ENCODE data around the gene EXD2.

Gene EXD2

GRCh38 chr14:69246331-69246730 lies 55.0 kb downstream of the EXD2 start:
- no peak for DNase-seq (ENCODE audit: low read depth in 2 of 2, low spot score in 1 of 2)

GRCh38 chr14:69247676-69248440 lies 56.6 kb downstream of the EXD2 start:
- DNase-seq (ENCODE audit: low read depth in 2 of 2, low spot score in 1 of 2), result no peak

- DNase-seq (ENCODE audit: low read depth in 2 of 2, low spot score in 1 of 2), result no peak
These were observed 58.3 kb downstream of the EXD2 start for GRCh38 chr14:69249603-69250002.

- no peak for DNase-seq (ENCODE audit: low read depth in 2 of 2, low spot score in 1 of 2)
These were observed 61.6 kb downstream of the EXD2 start for GRCh38 chr14:69252851-69253250.

GRCh38 chr14:69259168-69259526 lies 67.8 kb downstream of the EXD2 start:
- DNase-seq (ENCODE audit: low read depth in 2 of 2, low spot score in 1 of 2), result no peak

GRCh38 chr14:69259527-69260189 lies 68.4 kb downstream of the EXD2 start, which contains the start of gene GALNT16:
Gene GALNT16, plus strand, starts transcription at chr14:69260158. Its CDS starts 133 bp downstream, at chr14:69260291.
- DNase-seq (ENCODE audit: low read depth in 2 of 2, low spot score in 1 of 2), result no peak

GRCh38 chr14:69260190-69260860 lies 69.0 kb downstream of the EXD2 start:
- DNase-seq (ENCODE audit: low read depth in 2 of 2, low spot score in 1 of 2), result no peak

- no peak for DNase-seq (ENCODE audit: low read depth in 2 of 2, low spot score in 1 of 2)
These were observed 69.7 kb downstream of the EXD2 start for GRCh38 chr14:69260861-69261564.

- no peak for DNase-seq (ENCODE audit: low read depth in 2 of 2, low spot score in 1 of 2)
These were observed 70.5 kb downstream of the EXD2 start for GRCh38 chr14:69261761-69262331.

GRCh38 chr14:69262516-69262915 lies 71.2 kb downstream of the EXD2 start:
- no peak for DNase-seq (ENCODE audit: low read depth in 2 of 2, low spot score in 1 of 2)

GRCh38 chr14:69263364-69263763 lies 72.1 kb downstream of the EXD2 start:
- DNase-seq (ENCODE audit: low read depth in 2 of 2, low spot score in 1 of 2), result no peak

GRCh38 chr14:69263771-69264170 lies 72.5 kb downstream of the EXD2 start:
- no peak for DNase-seq (ENCODE audit: low read depth in 2 of 2, low spot score in 1 of 2)

GRCh38 chr14:69266572-69267345 lies 75.5 kb downstream of the EXD2 start:
- no peak for DNase-seq (ENCODE audit: low read depth in 2 of 2, low spot score in 1 of 2)

GRCh38 chr14:69267492-69267891 lies 76.2 kb downstream of the EXD2 start:
- no peak for DNase-seq (ENCODE audit: low read depth in 2 of 2, low spot score in 1 of 2)

- DNase-seq (ENCODE audit: low read depth in 2 of 2, low spot score in 1 of 2), result no peak
These were observed 76.9 kb downstream of the EXD2 start for GRCh38 chr14:69268223-69268622.

- DNase-seq (ENCODE audit: low read depth in 2 of 2, low spot score in 1 of 2), result no peak
These were observed 77.5 kb downstream of the EXD2 start for GRCh38 chr14:69268763-69269162.

GRCh38 chr14:69269381-69269780 lies 78.1 kb downstream of the EXD2 start:
- no peak for DNase-seq (ENCODE audit: low read depth in 2 of 2, low spot score in 1 of 2)

GRCh38 chr14:69270097-69270496 lies 78.8 kb downstream of the EXD2 start:
- DNase-seq (ENCODE audit: low read depth in 2 of 2, low spot score in 1 of 2), result no peak

- DNase-seq (ENCODE audit: low read depth in 2 of 2, low spot score in 1 of 2), result no peak
These were observed 79.8 kb downstream of the EXD2 start for GRCh38 chr14:69270795-69271708.

All from stimulated activated CD8-positive, alpha-beta memory T cell treated with anti-CD3 and anti-CD28 coated beads, Interleukin-4, amount 100 ng/mL, for 4 hours (primary cell).